Loucy (cell line): ENCODE measurements around the gene PIEZO1.

ENCODE experiments used
- EZH2phosphoT487 ChIP-seq: fragments of 200-600 bp; IDR thresholded peaks from 2 replicates; pipeline ENCODE4 v1.6.1; 2018; ENCODE audit warnings: antibody characterized with exemption, mild to moderate bottlenecking, moderate library complexity, borderline replicate concordance
- TF ChIP-seq, protein P1 (sequence below): fragments of 200-600 bp; sonication (generic); conservative IDR thresholded peaks from 2 replicates; pipeline ENCODE4 v1.5.1; 2014; ENCODE audit warnings: mild to moderate bottlenecking, antibody characterized with exemption, low read length

DNA sequence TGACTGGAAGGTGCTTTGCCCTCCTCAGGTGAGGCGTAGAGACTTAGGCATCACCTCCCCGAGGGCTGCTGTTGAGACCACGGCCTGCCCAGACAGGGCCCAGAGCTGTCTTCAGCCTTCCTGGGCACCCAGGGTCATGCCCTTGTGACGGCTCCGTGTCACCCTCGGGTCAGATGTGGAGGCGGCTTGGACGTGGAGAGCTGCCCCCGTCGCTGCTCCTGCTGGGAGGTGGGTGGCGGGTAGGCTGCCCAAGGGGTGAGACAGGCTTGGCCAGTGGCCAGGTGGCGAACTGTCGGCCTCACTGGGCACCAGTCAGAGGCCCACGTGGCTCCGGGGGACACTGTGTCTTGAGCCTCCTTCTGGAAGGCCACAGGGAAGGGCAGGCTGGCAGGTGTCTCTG is 89.8 kb downstream of the PIEZO1 start:
- TF ChIP-seq, protein P1, sequence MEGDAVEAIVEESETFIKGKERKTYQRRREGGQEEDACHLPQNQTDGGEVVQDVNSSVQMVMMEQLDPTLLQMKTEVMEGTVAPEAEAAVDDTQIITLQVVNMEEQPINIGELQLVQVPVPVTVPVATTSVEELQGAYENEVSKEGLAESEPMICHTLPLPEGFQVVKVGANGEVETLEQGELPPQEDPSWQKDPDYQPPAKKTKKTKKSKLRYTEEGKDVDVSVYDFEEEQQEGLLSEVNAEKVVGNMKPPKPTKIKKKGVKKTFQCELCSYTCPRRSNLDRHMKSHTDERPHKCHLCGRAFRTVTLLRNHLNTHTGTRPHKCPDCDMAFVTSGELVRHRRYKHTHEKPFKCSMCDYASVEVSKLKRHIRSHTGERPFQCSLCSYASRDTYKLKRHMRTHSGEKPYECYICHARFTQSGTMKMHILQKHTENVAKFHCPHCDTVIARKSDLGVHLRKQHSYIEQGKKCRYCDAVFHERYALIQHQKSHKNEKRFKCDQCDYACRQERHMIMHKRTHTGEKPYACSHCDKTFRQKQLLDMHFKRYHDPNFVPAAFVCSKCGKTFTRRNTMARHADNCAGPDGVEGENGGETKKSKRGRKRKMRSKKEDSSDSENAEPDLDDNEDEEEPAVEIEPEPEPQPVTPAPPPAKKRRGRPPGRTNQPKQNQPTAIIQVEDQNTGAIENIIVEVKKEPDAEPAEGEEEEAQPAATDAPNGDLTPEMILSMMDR: no peak
- TF ChIP-seq EZH2phosphoT487: no peak
